HL-60 (cell line): ENCODE measurements around the gene EXOC7.
"Not testable (repeated sequence)": the region's sequence is repeated elsewhere in the genome, so short reads cannot be mapped to it uniquely, and the experiment has no call there.

Experiments used
- DNase-seq, 2 experiments: peaks; one replicate each; pipeline ENCODE4 v3.0.0-alpha.2; 2010 to 2020; ENCODE audit warnings: low read depth in 1 of 2, low spot score in 1 of 2
- H3K27ac ChIP-seq: fragments of 250-450 bp; sonication (Bioruptor Pico); replicated peaks from 2 replicates; pipeline ENCODE4 v1.5.1; 2020; ENCODE audit warnings: mild to moderate bottlenecking, moderate library complexity
- H3K27me3 ChIP-seq: fragments of 250-450 bp; sonication (Bioruptor Pico); 2 replicates; pipeline ENCODE4 v1.5.1; 2021; ENCODE audit warnings: mild to moderate bottlenecking, moderate library complexity; ENCODE audit not compliant: insufficient read depth, poor library complexity, severe bottlenecking
- H3K4me3 ChIP-seq: replicated peaks from 2 replicates; pipeline ENCODE4 v1.5.1; 2011; ENCODE audit warnings: mild to moderate bottlenecking, control low read depth, low read length; ENCODE audit not compliant: insufficient read depth
- CTCF ChIP-seq: IDR thresholded peaks from one replicate; pipeline ENCODE4 v1.5.1; 2011; ENCODE audit warnings: low read length, control low read depth, inconsistent platforms; ENCODE audit not compliant: insufficient read depth
- GABPA ChIP-seq: IDR thresholded peaks from 2 replicates; pipeline ENCODE4 v1.6.1; 2012; ENCODE audit warnings: low read depth
- POLR2AphosphoS5 ChIP-seq: IDR thresholded peaks from 2 replicates; pipeline ENCODE4 v1.6.1; 2012; ENCODE audit warnings: low read depth
- REST ChIP-seq: IDR thresholded peaks from 2 replicates; pipeline ENCODE4 v1.6.1; 2012; ENCODE audit warnings: low read depth; ENCODE audit not compliant: insufficient replicate concordance
- SPI1 ChIP-seq: IDR thresholded peaks from 2 replicates; pipeline ENCODE4 v1.6.1; 2012; ENCODE audit warnings: low read depth, mild to moderate bottlenecking, borderline replicate concordance

EXOC7 gene

GRCh38 chr17:76071531-76072147 is 31.9 kb downstream of the EXOC7 start:
- DNase-seq = no peak
- TF ChIP-seq CTCF (no peak), REST (no peak), POLR2AphosphoS5 (no peak), SPI1 (no peak), GABPA (no peak)
- peak overlapping the region; percentile 95 for H3K4me3 ChIP-seq
- H3K27me3 ChIP-seq = peaks cover 28% of the 10 kb centered on the region
- peak overlapping the region; percentile 69 for H3K27ac ChIP-seq

- Histone ChIP-seq H3K27ac (no peak overlapping the region), H3K27me3 (no peaks in the 10 kb centered on the region), H3K4me3 (no peak overlapping the region)
- no peak for DNase-seq
- TF ChIP-seq CTCF = no peak
- no peak for TF ChIP-seq POLR2AphosphoS5
- TF ChIP-seq SPI1 = no peak
- TF ChIP-seq REST = no peak
- no peak for TF ChIP-seq GABPA
Observed at GRCh38 chr17:76065775-76066174, 37.8 kb downstream of the EXOC7 start.

- no peak for TF ChIP-seq CTCF
- TF ChIP-seq POLR2AphosphoS5 = no peak
- TF ChIP-seq REST = no peak
- TF ChIP-seq SPI1 = no peak
- TF ChIP-seq GABPA = no peak
- Histone ChIP-seq H3K27me3 (no peaks in the 10 kb centered on the region), H3K27ac (no peak overlapping the region)
Observed at GRCh38 chr17:76063875-76064546, 39.6 kb downstream of the EXOC7 start.

GRCh38 chr17:76058264-76058663 is 45.3 kb downstream of the EXOC7 start:
- H3K27ac ChIP-seq = not testable (repeated sequence)

More at GRCh38 chr17:76063875-76064546, 39.6 kb downstream of the EXOC7 start:
- no peak for DNase-seq
- no peak overlapping the region for H3K4me3 ChIP-seq

More at GRCh38 chr17:76058264-76058663, 45.3 kb downstream of the EXOC7 start:
- H3K4me3 ChIP-seq, H3K27me3 ChIP-seq, DNase-seq: not testable (repeated sequence)
